SKM-1 treated with dmso at 0.1 percent for 144 hours (cell line): ENCODE results near the gene MCC.
A peak's percentile ranks its signal among the peaks of the same experiment; 100 is the strongest.

Source experiments
- DNase-seq: peaks from one replicate; lab custom pipeline; 2025; ENCODE audit not compliant: unreplicated experiment; lab: John Stamatoyannopoulos, UW

The MCC gene

GRCh38 chr5:113373426-113373825 is 114.8 kb downstream of the MCC start:
- DNase-seq = no peak

- no peak for DNase-seq
Observed at GRCh38 chr5:113371721-113372196, 116.5 kb downstream of the MCC start.

GRCh38 chr5:113367586-113367985 is 120.7 kb downstream of the MCC start:
- no peak for DNase-seq

DNA sequence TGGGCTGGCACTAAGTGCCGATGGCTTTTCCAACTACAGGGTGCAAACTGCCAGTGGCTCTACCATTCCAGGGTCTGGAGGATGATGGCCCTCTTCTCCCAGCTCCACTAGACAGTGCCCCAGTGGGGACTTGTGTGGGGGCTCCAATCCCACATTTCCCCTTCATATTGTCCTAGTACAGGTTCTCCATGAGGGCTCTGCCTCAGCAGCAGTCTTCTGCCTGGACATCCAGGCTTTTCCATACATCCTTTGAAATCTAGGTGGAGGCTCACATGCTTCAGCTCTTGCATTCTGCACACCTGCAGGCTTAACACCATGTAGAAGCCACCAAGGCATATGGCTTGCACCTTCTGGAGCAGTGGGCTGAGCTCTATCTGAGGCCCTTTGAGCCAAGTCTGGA is 123.8 kb downstream of the MCC start:
- DNase-seq = no peak

- DNase-seq = no peak
Observed at GRCh38 chr5:113361701-113362100, 126.6 kb downstream of the MCC start.

DNA sequence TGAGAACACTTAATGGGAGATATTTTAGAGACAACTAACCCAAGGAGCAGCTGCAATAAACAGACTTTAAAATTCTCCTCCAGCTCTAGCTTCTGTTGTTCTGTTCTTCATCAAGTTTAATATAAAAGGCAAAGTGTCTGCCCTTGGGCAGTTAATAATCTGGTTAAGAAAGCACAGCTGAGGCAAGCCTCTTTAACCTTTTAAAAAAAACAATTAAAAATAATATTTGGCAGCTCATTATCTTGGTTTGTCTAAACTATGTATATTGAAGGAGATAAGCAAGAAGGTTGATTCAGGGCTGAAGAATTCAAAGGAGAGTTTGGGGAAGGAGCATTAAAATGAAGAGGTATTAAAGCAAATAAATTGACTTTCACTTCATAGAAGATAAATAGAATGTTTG is 128.8 kb downstream of the MCC start:
- no peak for DNase-seq

DNA sequence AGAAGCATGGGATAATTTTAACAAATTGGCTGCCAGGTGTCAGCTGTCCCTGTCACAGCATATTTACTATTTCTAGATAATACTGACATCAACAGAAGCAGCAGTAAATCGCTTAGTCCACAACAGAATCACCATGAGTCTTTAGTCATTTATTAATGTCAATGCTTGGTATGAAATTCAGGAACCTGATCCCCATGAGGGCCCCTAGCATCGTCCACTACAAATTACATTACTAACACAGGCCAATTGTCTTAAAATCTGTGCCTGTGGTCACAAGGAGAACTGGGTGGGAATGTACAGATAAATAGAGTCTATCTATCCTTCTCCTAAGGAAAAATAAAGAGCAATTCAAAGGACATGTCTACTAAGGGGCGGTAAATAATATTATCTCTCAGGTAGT is 129.6 kb downstream of the MCC start:
- no peak for DNase-seq

GRCh38 chr5:113357696-113358476 is 130.4 kb downstream of the MCC start:
- DNase-seq = peak; percentile 53

- no peak for DNase-seq
Observed at GRCh38 chr5:113356487-113356886, 131.8 kb downstream of the MCC start.

DNA sequence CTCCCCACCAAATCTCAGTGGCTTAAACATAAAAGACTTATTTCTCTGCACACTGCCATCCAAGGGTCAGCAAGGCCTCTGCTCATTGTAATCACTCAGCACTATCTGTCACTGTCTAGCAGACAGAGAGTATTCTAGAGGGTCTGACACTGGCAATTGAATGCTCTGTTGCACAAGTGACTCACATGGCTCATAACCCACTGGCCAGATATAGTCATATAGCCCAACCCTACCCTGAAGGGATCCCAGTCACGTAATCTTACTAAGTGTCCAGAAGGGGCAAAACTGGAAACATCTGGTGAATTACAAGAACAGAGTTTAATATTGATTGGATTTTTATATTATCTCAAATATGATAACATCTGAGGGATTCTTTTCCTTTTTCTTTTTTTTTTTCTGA is 134.2 kb downstream of the MCC start:
- no peak for DNase-seq

DNA sequence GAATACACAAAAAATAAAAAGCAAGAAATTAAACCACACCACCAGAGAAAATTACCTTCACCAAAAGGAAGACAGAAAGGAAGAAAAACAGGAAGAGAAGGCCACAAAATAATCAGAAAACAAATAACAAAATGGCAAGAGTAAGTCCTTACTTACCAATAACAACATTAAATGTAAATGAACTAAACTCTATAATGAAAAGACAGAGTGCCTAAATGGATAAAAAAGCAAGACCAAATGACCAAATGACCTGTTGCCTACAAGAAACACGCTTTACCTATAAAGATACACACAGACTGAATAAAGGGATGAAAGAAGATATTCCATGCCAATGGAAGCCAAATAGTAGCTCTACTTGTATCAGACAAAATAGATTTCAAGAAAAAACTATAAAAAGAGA is 140.7 kb downstream of the MCC start:
- no peak for DNase-seq

DNA sequence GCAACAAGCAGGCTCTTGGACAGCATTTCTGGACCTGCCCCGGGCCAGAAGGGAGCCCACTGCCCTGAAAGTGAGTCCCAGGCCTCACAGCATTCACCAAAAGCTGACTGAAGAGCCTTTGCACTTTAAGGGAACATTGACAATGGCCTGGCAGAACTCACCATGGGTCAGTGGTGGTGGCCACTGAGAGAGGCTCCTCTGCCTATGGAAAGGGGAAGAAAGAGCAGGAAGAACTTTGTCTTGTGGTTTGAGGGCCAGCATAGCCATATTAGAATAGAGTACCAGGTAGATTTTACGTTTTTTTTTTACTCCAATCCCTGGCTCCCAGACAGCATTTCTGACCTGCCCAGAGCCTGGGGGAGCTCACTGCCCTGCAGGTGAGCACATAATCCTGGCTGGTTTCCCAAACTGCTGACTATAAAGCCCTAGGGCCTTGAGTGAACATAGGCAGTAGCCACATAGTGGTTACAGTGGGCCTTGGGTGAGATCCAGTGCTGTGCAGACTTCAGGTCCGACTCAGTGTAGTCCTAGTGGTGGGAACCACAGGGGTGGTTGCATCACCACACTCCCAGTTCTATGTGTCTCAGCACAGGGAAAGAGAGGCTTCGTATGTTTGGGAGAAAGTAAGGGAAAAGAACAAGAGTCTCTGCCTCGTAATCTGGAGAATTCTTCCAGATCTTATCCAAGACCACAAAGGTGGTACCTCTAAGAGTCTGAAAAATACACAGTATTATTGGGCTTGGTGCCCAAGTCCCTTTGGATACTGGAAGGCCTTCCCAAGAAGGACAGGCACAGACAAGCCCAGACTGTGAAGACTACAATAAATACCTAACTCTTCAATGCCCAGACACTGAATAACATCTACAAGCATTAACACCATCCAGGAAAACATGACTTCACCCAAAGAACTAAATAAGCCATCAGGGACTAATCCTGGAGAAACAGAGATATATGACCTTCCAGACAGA is 143.0 kb downstream of the MCC start:
- DNase-seq = no peak

GRCh38 chr5:113343343-113343742 is 144.9 kb downstream of the MCC start:
- DNase-seq = no peak

DNA sequence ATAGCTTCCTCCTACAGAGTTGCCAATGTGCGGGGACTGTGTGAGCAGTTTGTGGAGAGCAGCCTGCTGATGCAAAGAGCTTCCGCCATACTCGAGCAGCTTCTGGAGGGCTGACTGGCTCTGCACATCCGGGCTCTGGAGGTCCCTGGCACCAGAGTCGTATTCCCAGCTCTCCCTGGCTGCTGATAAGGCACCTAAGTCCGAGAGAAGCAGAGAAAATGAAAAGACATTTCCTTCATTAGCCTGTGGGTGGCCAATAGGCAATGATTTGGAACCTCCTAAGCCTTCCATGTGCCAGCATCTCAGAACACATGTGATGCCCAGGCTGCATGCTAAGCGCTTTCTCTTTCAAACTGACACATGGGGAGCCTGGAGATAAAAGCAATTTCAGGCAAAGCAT is 147.7 kb downstream of the MCC start:
- no peak for DNase-seq

- DNase-seq = no peak
Observed at GRCh38 chr5:113338628-113339027, 149.6 kb downstream of the MCC start.

DNA sequence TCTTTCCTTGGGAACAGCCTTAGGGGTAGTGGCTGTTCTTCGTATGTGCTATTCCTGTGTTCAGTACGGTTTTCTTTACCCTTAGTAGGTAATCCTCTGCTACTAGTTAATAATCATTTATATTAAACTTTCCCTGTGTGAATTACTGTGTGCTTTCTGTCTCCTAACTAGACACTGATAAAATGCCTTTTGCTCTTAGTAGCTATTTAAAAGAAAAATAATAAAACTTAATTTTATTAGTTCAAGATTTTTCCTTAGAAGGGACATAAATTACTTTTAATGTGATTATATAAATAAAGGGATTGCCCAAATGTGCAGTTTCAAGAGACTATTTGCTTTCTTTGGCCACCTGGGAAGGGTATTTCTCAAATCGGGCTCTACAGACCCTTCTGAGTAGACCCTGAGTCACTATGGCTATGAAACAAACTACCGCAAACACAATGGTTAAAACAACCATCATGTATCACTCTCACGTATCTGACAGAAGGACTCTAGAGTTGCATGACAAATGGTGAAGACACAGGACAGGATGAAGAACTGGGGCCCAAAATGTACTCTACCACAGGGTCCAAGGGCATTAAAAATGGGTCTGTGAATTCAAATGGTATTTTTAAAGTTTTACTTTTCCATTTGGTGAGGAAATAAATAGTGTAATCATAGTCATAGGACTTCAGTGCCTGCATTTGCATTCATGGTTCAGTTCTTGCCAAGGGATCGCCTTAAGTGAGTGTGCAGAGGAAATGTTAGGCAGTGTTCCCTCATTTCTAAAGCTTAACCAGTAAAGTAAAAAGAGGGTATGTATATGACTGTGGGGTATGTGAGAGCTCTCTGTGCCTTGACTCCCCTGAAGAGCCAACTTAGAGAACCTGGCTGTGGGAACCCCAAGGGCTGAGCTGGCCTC is 150.5 kb downstream of the MCC start:
- no peak for DNase-seq

DNA sequence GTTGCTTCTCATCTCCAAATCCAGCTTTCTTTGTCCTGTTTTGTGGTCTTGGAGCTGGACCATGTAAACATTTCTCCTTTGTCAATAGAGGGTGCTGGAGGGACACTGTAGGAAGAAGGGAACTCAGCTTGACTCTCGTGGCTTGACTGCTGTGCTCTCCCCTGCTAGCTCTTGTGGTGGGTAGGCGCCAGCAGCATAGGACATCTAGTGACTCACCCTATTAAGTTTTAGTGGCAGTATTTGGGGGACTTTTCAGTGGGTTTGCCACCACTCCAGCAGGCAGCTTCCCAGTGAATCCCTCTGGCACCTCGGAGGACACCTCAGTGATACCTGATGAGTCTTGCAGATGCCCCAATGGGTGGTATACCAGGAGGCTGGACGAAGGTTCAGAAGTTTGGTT is 151.3 kb downstream of the MCC start:
- DNase-seq = peak; percentile 29

- no peak for DNase-seq
Observed at GRCh38 chr5:113333411-113333810, 154.8 kb downstream of the MCC start.

DNA sequence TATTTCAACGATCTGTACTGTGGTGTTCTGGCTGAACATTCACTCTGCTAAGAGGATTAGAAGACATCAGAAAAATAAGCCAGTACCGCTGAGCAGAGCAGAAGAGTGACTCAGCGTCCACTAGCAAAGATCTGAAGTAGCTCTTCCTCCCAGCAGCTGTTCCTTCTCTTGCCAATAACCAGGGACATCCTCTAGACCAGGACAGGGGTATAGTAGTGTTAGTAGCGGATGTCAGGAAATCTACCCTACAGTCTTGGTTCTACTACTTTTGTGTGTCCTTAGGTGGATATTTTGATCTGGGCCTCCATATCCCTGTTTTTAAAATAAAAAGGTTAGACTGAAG is 157.1 kb downstream of the MCC start:
- no peak for DNase-seq

- DNase-seq = peak; percentile 47
Observed at GRCh38 chr5:113330533-113331208, 157.6 kb downstream of the MCC start.

- no peak for DNase-seq
Observed at GRCh38 chr5:113329981-113330380, 158.3 kb downstream of the MCC start.
